ENCODE results near the gene TTC12.
A peak's percentile ranks its signal among the peaks of the same experiment; 100 is the strongest.

TTC12 gene

DNA sequence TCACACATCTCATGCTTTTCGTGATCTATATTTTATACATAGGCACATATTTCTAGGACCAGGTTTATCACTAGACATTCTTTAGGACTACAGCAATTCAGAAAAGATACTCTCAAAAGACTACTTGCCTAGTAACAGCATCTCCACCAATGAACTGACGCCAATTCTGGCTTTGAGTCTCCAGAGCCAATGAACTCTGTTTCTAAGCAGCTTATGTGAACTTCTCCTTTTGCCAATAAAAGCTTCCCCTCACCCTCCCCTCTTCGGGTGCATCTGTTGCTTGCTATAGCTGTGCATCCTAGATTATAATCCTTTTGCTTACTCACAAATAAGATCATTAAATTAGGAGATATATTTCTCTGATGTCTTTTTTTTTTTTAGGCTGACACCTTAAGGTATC lies 61.8 kb downstream of the TTC12 start:
- no peak overlapping the region for H4K91ac ChIP-seq (ENCODE audit: low read length)
- H3K14ac ChIP-seq (ENCODE audit: low read length in 2 of 2), result no peak overlapping the region
- H3K9ac ChIP-seq (ENCODE audit: low read length), result no peak overlapping the region
- no peaks in the 10 kb centered on the region for H3K9me3 ChIP-seq (ENCODE audit: control insufficient read depth, low read length)
- no peak overlapping the region for H4K8ac ChIP-seq (ENCODE audit: low read length)
- no peaks in the 10 kb centered on the region for H3K36me3 ChIP-seq (ENCODE audit: control insufficient read depth in 1 of 2, insufficient read depth in 2 of 2, low read depth in 1 of 2, low read length in 2 of 2)
- peaks cover 0 to 11% of the 10 kb centered on the region in 2 experiments for H3K27me3 ChIP-seq (ENCODE audit: control insufficient read depth in 1 of 2, insufficient read depth in 1 of 2, low read length in 2 of 2)
- no peak overlapping the region for H3K18ac ChIP-seq (ENCODE audit: low read depth in 1 of 2, low read length in 2 of 2)
- H3K4me1 ChIP-seq (ENCODE audit: control insufficient read depth, insufficient read depth, low read depth, low read length), result no peaks in the 10 kb centered on the region
- no peak overlapping the region for H3K23ac ChIP-seq (ENCODE audit: low read length in 2 of 2)
- no peak overlapping the region for H3K27ac ChIP-seq (ENCODE audit: low read length, poor library complexity, severe bottlenecking)
- no peaks in the 10 kb centered on the region for H3K79me1 ChIP-seq (replicated peaks; ENCODE audit: low read length, poor library complexity, severe bottlenecking)
- H2BK5ac ChIP-seq (ENCODE audit: low read depth, low read length, poor library complexity, severe bottlenecking), result no peak overlapping the region
- H2AK5ac ChIP-seq (ENCODE audit: low read length, severe bottlenecking), result no peak overlapping the region
- H2BK12ac ChIP-seq (ENCODE audit: low read length in 2 of 2), result no peak overlapping the region
- H2BK15ac ChIP-seq (ENCODE audit: low read depth, poor library complexity, severe bottlenecking), result no peak overlapping the region
- no peak overlapping the region for H2AFZ ChIP-seq (ENCODE audit: low read depth, low read length)
- peak; percentile 25 for DNase-seq
- H3K4me3 ChIP-seq (ENCODE audit: insufficient read depth in 1 of 2, low read depth in 1 of 2, low read length in 2 of 2), result no peak overlapping the region
- H3K4ac ChIP-seq (ENCODE audit: low read depth in 1 of 2, low read length in 2 of 2), result no peak overlapping the region
- no peak overlapping the region for H3K4me2 ChIP-seq (ENCODE audit: low read length, poor library complexity, severe bottlenecking)
- 96% methylated on average over 2 of the region's 3 CpGs for WGBS
- no peak overlapping the region for H2BK120ac ChIP-seq (ENCODE audit: low read depth, low read length)

DNA sequence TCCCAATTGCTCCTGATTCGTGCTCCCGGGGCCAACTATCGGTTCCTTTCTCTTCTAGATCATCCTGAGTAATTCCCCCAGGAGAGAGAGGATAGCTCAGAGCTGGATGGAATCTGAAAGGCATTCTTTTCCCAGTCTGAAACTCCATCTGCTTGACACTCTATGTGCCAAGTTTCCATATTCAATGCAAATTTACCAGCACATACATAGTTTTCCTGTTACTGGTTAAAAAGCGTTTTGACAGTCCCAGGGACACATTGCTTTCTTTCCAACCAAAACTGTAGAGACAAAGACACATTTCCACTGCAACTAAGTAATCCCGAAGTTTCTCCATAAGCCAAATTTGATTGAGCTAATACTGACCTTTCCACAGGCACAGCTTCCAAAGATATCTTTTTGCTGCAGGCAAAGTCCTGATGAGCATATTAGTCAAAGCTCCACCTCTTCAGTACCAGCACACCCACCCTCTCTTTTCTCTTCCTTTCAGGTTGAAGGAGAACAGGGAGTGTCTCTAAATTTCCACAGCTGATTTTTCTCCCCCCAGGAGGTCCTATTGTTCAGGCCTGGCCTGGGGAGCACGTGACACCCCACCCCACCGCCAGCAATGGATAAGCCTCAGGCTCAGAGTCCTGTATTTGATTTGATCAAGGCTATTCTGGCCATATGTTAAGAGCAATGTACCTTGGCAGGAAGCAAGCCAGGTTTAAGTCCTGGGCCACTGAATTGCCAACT lies 63.5 kb downstream of the TTC12 start:
- Histone ChIP-seq H2AK5ac (ENCODE audit: low read length, severe bottlenecking) (no peak overlapping the region), H4K8ac (ENCODE audit: low read length) (no peak overlapping the region), H3K4me2 (ENCODE audit: low read length, poor library complexity, severe bottlenecking) (no peak overlapping the region), H4K91ac (ENCODE audit: low read length) (no peak overlapping the region), H3K23ac (ENCODE audit: low read length in 2 of 2) (no peak overlapping the region), H2BK5ac (ENCODE audit: low read depth, low read length, poor library complexity, severe bottlenecking) (no peak overlapping the region), H3K9ac (ENCODE audit: low read length) (no peak overlapping the region), H3K4me1 (ENCODE audit: control insufficient read depth, insufficient read depth, low read depth, low read length) (no peaks in the 10 kb centered on the region), H2BK12ac (ENCODE audit: low read length in 2 of 2) (no peak overlapping the region), H2BK15ac (ENCODE audit: low read depth, poor library complexity, severe bottlenecking) (no peak overlapping the region), H2BK120ac (ENCODE audit: low read depth, low read length) (no peak overlapping the region), H3K14ac (ENCODE audit: low read length in 2 of 2) (no peak overlapping the region), H3K18ac (ENCODE audit: low read depth in 1 of 2, low read length in 2 of 2) (no peak overlapping the region), H3K4me3 (ENCODE audit: insufficient read depth in 1 of 2, low read depth in 1 of 2, low read length in 2 of 2) (no peak overlapping the region), H3K9me3 (ENCODE audit: control insufficient read depth, low read length) (no peaks in the 10 kb centered on the region), H3K4ac (ENCODE audit: low read depth in 1 of 2, low read length in 2 of 2) (no peak overlapping the region), H3K36me3 (ENCODE audit: control insufficient read depth in 1 of 2, insufficient read depth in 2 of 2, low read depth in 1 of 2, low read length in 2 of 2) (no peaks in the 10 kb centered on the region), H3K27ac (ENCODE audit: low read length, poor library complexity, severe bottlenecking) (no peak overlapping the region), H2AFZ (ENCODE audit: low read depth, low read length) (no peak overlapping the region), H3K79me1 (replicated peaks; ENCODE audit: low read length, poor library complexity, severe bottlenecking) (no peaks in the 10 kb centered on the region), H3K27me3 (ENCODE audit: control insufficient read depth in 1 of 2, insufficient read depth in 1 of 2, low read length in 2 of 2) (peaks cover 0 to 19% of the 10 kb centered on the region in 2 experiments)
- no peak for DNase-seq
- WGBS, result 73% methylated on average over 7 of the region's 7 CpGs

DNA sequence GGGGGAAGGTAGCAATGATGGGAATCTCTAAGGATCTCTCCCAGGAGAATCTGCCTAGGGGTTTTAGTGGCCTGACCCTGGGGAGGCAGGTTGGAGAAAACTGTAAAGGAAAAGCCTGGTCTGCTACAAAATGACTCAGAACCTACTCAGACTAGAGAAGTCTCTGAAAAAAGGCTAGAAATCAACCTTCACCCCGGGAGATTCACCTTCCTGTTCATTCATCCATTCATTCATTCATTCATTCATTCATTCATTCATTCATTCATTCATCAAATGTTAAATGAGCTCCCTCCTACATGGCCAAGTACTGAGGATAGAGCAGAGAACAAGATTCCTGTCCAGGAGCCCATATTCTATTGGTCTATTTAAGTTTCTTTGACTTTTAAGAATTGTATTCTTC lies 64.3 kb downstream of the TTC12 start:
- H3K14ac ChIP-seq (ENCODE audit: low read length in 2 of 2), result no peak overlapping the region
- no peak overlapping the region for H3K4ac ChIP-seq (ENCODE audit: low read depth in 1 of 2, low read length in 2 of 2)
- no peaks in the 10 kb centered on the region for H3K4me1 ChIP-seq (ENCODE audit: control insufficient read depth, insufficient read depth, low read depth, low read length)
- no peak overlapping the region for H3K23ac ChIP-seq (ENCODE audit: low read length in 2 of 2)
- H2BK15ac ChIP-seq (ENCODE audit: low read depth, poor library complexity, severe bottlenecking), result no peak overlapping the region
- no peak overlapping the region for H4K8ac ChIP-seq (ENCODE audit: low read length)
- no peak overlapping the region for H2AK5ac ChIP-seq (ENCODE audit: low read length, severe bottlenecking)
- no peak overlapping the region for H3K9ac ChIP-seq (ENCODE audit: low read length)
- 54% methylated on average over 1 of the region's 1 CpG for WGBS
- H3K79me1 ChIP-seq (replicated peaks; ENCODE audit: low read length, poor library complexity, severe bottlenecking), result no peaks in the 10 kb centered on the region
- H3K36me3 ChIP-seq (ENCODE audit: control insufficient read depth in 1 of 2, insufficient read depth in 2 of 2, low read depth in 1 of 2, low read length in 2 of 2), result no peaks in the 10 kb centered on the region
- no peak overlapping the region for H3K27ac ChIP-seq (ENCODE audit: low read length, poor library complexity, severe bottlenecking)
- no peak overlapping the region for H3K4me3 ChIP-seq (ENCODE audit: insufficient read depth in 1 of 2, low read depth in 1 of 2, low read length in 2 of 2)
- H2BK5ac ChIP-seq (ENCODE audit: low read depth, low read length, poor library complexity, severe bottlenecking), result no peak overlapping the region
- H2BK12ac ChIP-seq (ENCODE audit: low read length in 2 of 2), result no peak overlapping the region
- peaks cover 0 to 19% of the 10 kb centered on the region in 2 experiments for H3K27me3 ChIP-seq (ENCODE audit: control insufficient read depth in 1 of 2, insufficient read depth in 1 of 2, low read length in 2 of 2)
- no peak overlapping the region for H2AFZ ChIP-seq (ENCODE audit: low read depth, low read length)
- no peak for DNase-seq
- H3K4me2 ChIP-seq (ENCODE audit: low read length, poor library complexity, severe bottlenecking), result no peak overlapping the region
- H3K9me3 ChIP-seq (ENCODE audit: control insufficient read depth, low read length), result no peaks in the 10 kb centered on the region
- no peak overlapping the region for H4K91ac ChIP-seq (ENCODE audit: low read length)
- H3K18ac ChIP-seq (ENCODE audit: low read depth in 1 of 2, low read length in 2 of 2), result no peak overlapping the region
- no peak overlapping the region for H2BK120ac ChIP-seq (ENCODE audit: low read depth, low read length)

DNA sequence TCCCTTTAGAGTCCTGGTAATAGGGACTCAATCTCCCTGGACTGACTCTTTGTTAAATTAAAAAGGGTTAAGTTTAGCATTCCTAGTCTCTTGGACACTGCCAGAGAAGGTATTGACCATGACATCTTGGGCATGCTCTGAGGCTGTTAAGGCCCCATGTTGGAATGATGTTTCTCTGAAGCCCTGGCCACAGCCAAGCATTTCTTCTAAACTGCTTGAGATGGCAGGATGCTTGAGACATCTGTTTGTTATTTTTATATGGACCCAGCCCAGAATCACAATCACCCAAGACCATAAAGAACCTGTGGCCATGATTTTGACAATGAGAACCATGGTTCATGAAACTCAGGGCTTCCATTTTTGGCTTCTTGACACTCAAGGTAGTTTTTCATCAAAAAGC lies 67.7 kb downstream of the TTC12 start:
- Histone ChIP-seq H2BK15ac (ENCODE audit: low read depth, poor library complexity, severe bottlenecking) (no peak overlapping the region), H3K23ac (ENCODE audit: low read length in 2 of 2) (no peak overlapping the region), H3K18ac (ENCODE audit: low read depth in 1 of 2, low read length in 2 of 2) (no peak overlapping the region), H3K4me3 (ENCODE audit: insufficient read depth in 1 of 2, low read depth in 1 of 2, low read length in 2 of 2) (no peak overlapping the region), H3K9me3 (ENCODE audit: control insufficient read depth, low read length) (no peaks in the 10 kb centered on the region), H3K4me2 (ENCODE audit: low read length, poor library complexity, severe bottlenecking) (no peak overlapping the region), H3K27ac (ENCODE audit: low read length, poor library complexity, severe bottlenecking) (no peak overlapping the region), H2BK120ac (ENCODE audit: low read depth, low read length) (no peak overlapping the region), H4K8ac (ENCODE audit: low read length) (no peak overlapping the region), H2AK5ac (ENCODE audit: low read length, severe bottlenecking) (no peak overlapping the region), H4K91ac (ENCODE audit: low read length) (no peak overlapping the region), H3K14ac (ENCODE audit: low read length in 2 of 2) (no peak overlapping the region), H3K4me1 (ENCODE audit: control insufficient read depth, insufficient read depth, low read depth, low read length) (peaks cover 2% of the 10 kb centered on the region), H3K36me3 (ENCODE audit: control insufficient read depth in 1 of 2, insufficient read depth in 2 of 2, low read depth in 1 of 2, low read length in 2 of 2) (no peaks in the 10 kb centered on the region), H3K27me3 (ENCODE audit: control insufficient read depth in 1 of 2, insufficient read depth in 1 of 2, low read length in 2 of 2) (peaks cover 7 to 27% of the 10 kb centered on the region in 2 experiments), H2BK5ac (ENCODE audit: low read depth, low read length, poor library complexity, severe bottlenecking) (no peak overlapping the region), H2BK12ac (ENCODE audit: low read length in 2 of 2) (no peak overlapping the region), H3K79me1 (replicated peaks; ENCODE audit: low read length, poor library complexity, severe bottlenecking) (no peaks in the 10 kb centered on the region), H2AFZ (ENCODE audit: low read depth, low read length) (no peak overlapping the region), H3K4ac (ENCODE audit: low read depth in 1 of 2, low read length in 2 of 2) (no peak overlapping the region), H3K9ac (ENCODE audit: low read length) (no peak overlapping the region)
- DNase-seq, result no peak

Data from mesenchymal stem cell (in vitro differentiated cells and primary cell).